MM.1S (cell line): ENCODE results near the gene TAF11L9.
"Not testable (repeated sequence)": the region's sequence is repeated elsewhere in the genome, so short reads cannot be mapped to it uniquely, and the experiment has no call there.

Experiments used
- DNase-seq: peaks from one replicate; pipeline ENCODE4 v3.0.0-alpha.2; 2015
- H2AFZ ChIP-seq: fragments of 300-600 bp; sonication (generic); 2 replicates; pipeline ENCODE4 v1.6.0; 2016; ENCODE audit warnings: antibody characterized with exemption, low read length
- H3F3A ChIP-seq: fragments of 300-600 bp; sonication (generic); 2 replicates; pipeline ENCODE4 v1.6.1; 2016; ENCODE audit warnings: mild to moderate bottlenecking, antibody characterized with exemption, low read length, moderate library complexity, mixed read lengths; ENCODE audit not compliant: insufficient read depth
- H3K27ac ChIP-seq: fragments of 300-600 bp; sonication (generic); 2 replicates; pipeline ENCODE4 v1.5.1; 2016; ENCODE audit warnings: mild to moderate bottlenecking, low read length
- H3K27me3 ChIP-seq: fragments of 300-600 bp; sonication (generic); replicated peaks from 2 replicates; pipeline ENCODE4 v1.6.0; 2016; ENCODE audit warnings: low read length; ENCODE audit not compliant: insufficient read depth
- H3K36me3 ChIP-seq: fragments of 300-600 bp; sonication (generic); replicated peaks from 2 replicates; pipeline ENCODE4 v1.6.1; 2016; ENCODE audit warnings: mild to moderate bottlenecking, low read length, mixed read lengths; ENCODE audit not compliant: insufficient read depth
- H3K4me1 ChIP-seq: fragments of 300-600 bp; sonication (generic); 2 replicates; pipeline ENCODE4 v1.6.1; 2016; ENCODE audit warnings: low read length, mixed read lengths
- H3K4me2 ChIP-seq: fragments of 300-600 bp; sonication (generic); 2 replicates; pipeline ENCODE4 v1.6.0; 2016; ENCODE audit warnings: low read depth, low read length
- H3K4me3 ChIP-seq: fragments of 300-600 bp; sonication (generic); 2 replicates; pipeline ENCODE4 v1.5.1; 2016; ENCODE audit warnings: low read length, mixed read lengths
- H3K79me2 ChIP-seq: fragments of 300-600 bp; sonication (generic); 2 replicates; pipeline ENCODE4 v1.6.1; 2016; ENCODE audit warnings: mixed run types, low read length, mixed read lengths
- H3K9ac ChIP-seq: fragments of 300-600 bp; sonication (generic); 2 replicates; pipeline ENCODE4 v1.6.1; 2016; ENCODE audit warnings: low read length, mixed read lengths
- H3K9me2 ChIP-seq: fragments of 300-600 bp; sonication (generic); replicated peaks from 2 replicates; pipeline ENCODE4 v1.6.1; 2016; ENCODE audit warnings: mild to moderate bottlenecking, low read length, mixed read lengths; ENCODE audit not compliant: insufficient read depth
- H3K9me3 ChIP-seq: fragments of 300-600 bp; sonication (generic); replicated peaks from 2 replicates; pipeline ENCODE4 v1.6.1; 2016; ENCODE audit warnings: mild to moderate bottlenecking, low read length, mixed read lengths; ENCODE audit not compliant: insufficient read depth
- H4K20me1 ChIP-seq: fragments of 300-600 bp; sonication (generic); 2 replicates; pipeline ENCODE4 v1.6.1; 2016; ENCODE audit warnings: mild to moderate bottlenecking, low read length, moderate library complexity, mixed read lengths; ENCODE audit not compliant: insufficient read depth

Gene TAF11L9

GRCh38 chr5:17597728-17598127 is 3.5 kb upstream of the TAF11L9 start, which contains the start of gene TAF11L10:
Gene TAF11L10 (minus strand): TSS chr5:17597828.
- not testable (repeated sequence) for H3K4me2 ChIP-seq, H3K27ac ChIP-seq, DNase-seq, H3K9me3 ChIP-seq, H3K27me3 ChIP-seq, H4K20me1 ChIP-seq, H3K9me2 ChIP-seq, H2AFZ ChIP-seq, H3K4me1 ChIP-seq, H3K4me3 ChIP-seq, H3K9ac ChIP-seq, H3K79me2 ChIP-seq, H3K36me3 ChIP-seq, H3F3A ChIP-seq

- H3F3A ChIP-seq, H3K9me2 ChIP-seq, H3K27me3 ChIP-seq, H3K4me2 ChIP-seq, H2AFZ ChIP-seq, H3K36me3 ChIP-seq, H3K9me3 ChIP-seq, DNase-seq, H3K9ac ChIP-seq, H3K79me2 ChIP-seq, H3K4me1 ChIP-seq, H4K20me1 ChIP-seq, H3K4me3 ChIP-seq, H3K27ac ChIP-seq: not testable (repeated sequence)
Observed at GRCh38 chr5:17590860-17591259, 3.3 kb downstream of the TAF11L9 start, which contains the start of gene TAF11L8. Gene TAF11L8 (minus strand): TSS chr5:17590960.

- not testable (repeated sequence) for H3K9ac ChIP-seq, H3K4me3 ChIP-seq, H2AFZ ChIP-seq, H3K27ac ChIP-seq, H3K4me1 ChIP-seq, H3K4me2 ChIP-seq, H4K20me1 ChIP-seq, DNase-seq, H3K9me3 ChIP-seq, H3K9me2 ChIP-seq, H3K36me3 ChIP-seq, H3F3A ChIP-seq, H3K79me2 ChIP-seq, H3K27me3 ChIP-seq
Observed at GRCh38 chr5:17585658-17586057, 8.5 kb downstream of the TAF11L9 start, which contains the start of gene TAF11L7. Gene TAF11L7 (minus strand): TSS chr5:17585758.
